Nucleus accumbens (tissue), 56 donors: Measurements from ENCODE around the gene SNRPN.
"Not testable (repeated sequence)": the region's sequence is repeated elsewhere in the genome, so short reads cannot be mapped to it uniquely, and the experiment has no call there.

Source experiments
- DNase-seq, 56 donors: peaks; one replicate each; lab custom pipeline; 2025; lab: John Stamatoyannopoulos, UW

The SNRPN gene

DNA sequence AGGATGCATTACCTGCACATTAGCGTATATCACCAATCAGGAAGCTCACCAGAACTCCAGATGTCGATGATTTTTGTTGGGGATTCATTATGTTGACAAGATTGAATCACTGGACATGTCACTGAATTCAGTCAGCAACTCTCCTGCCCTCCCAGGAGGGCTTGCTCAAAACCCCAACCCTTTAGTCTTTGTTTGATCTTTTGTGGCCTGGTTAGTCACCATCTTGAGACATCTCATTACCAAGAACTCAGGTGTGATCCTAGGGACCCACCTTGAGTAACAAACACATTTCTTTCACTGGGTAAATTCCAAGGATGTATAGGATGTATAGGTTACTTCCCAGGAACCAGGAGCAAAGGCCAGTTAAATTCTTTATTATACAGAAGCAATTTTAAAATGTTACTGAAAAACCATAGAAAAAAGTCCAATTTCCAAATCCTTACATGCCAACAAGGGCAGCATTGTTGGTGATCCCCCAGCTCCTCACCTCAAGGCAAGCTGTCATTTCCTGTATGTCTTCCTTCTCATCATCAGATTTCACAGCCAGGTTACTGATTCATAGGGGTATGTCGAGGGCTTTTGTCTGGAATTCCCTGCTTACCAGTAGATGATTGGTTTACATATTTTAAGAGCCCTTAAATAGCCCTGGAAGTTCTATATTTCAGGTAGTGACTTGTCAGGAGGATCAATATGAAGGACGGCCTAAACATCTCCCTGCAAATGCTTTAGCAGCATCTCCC lies 11.7 kb downstream of the SNRPN start:
- DNase-seq = no peak

DNA sequence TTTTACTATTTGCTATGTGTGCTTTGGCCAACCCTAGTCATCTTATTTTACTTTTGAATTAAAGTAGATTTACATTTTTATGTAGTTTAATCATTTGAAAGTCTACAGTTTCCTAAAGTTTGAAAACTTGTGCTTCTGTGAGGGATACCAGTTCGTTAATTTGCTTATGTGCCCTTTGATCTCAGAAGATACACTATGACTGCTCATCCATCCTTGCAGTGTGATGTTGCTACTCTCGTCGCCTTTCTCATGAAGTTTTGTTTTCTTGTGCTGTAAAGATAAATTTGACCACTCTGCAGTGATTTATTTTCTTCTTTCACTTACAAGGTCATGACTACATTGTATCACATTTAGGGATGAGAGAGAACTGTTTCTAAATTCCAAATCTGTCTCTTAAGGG lies 16.3 kb downstream of the SNRPN start:
- DNase-seq = no peak

- DNase-seq = no peak
Measured at GRCh38 chr15:24971772-24972171, 17.0 kb downstream of the SNRPN start.

GRCh38 chr15:24972707-24973106 lies 17.9 kb downstream of the SNRPN start:
- not testable (repeated sequence) for DNase-seq

GRCh38 chr15:24976932-24977331 lies 22.1 kb downstream of the SNRPN start:
- DNase-seq = no peak

DNA sequence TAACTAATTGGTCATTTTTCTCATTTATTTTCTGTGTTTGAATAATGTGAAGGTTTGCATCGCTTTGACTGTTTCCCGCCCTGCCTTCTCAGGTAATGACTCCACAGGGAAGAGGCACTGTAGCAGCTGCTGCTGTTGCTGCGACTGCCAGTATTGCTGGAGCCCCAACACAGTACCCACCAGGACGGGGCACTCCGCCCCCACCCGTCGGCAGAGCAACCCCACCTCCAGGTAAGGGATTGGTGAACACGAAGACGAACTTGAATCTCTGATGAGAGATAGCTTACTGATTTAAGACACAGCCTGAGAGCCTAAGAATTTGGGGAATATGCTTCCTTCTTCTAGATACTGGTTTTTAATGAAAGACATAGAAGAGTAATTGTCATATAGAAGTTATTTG lies 22.9 kb downstream of the SNRPN start:
- no peak for DNase-seq

DNA sequence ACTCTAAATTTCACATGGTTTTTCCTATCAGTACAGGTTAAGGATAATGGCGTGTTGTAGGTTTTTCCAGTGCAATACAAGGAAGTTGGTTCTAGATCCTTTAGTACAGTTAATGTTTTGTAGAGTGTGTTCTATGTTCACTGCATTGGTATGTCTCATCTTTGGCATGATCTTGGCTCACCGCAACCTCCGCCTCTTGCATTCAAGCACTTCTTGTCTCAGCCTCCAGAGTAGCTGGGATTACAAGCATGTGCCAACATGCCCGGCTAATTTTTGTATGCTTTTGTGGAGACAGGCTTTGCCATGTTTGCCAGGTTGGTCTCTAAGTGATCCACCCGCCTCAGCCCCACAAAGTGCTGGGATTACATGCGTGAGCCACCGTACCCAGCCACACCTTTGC lies 30.4 kb downstream of the SNRPN start:
- DNase-seq = no peak

DNA sequence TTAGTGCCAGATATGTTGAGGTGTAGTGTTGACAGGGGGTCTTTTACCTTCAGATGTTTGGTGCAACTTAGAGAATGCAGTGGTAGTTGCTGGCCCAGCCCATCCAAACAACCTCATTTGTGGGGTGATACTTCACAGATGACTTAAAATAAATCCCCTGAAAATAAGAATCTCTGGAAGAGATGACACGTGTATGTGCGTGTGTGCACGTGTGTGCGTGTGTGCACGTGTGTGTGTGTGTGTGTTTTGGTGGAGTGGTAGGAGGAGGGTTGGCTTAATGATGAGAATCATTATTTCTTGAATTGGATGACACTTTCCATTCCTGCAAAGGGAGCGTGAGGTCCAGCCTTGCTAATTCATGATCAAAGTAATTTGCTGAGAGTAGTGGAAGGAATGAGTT lies 31.9 kb downstream of the SNRPN start:
- DNase-seq = no peak

DNA sequence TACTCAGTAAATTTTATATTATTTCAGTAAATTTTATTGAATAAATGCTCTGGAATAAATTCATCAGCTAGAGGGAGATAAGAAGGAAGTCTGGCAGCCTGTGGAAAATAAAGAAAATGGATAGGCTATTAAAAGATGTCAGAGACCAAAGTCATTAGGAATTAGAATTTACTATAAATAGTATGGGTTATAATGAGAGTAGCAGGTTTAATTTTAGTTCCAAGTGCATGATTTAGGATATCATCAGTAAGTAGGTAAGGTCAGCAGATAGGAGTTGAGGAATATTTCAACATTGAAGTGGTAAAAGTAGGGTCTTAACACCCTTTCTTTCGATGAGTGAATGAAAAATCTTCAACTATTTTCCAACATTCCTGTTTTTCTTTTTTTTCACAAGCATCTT lies 64.6 kb downstream of the SNRPN start:
- DNase-seq = no peak

GRCh38 chr15:25022233-25022632 lies 67.4 kb downstream of the SNRPN start:
- DNase-seq = no peak
